GM23338 (cell line): ENCODE measurements around the gene ATF1. TPM values are rescaled to one million over a fixed set of nuclear protein-coding genes. Genes with fewer than 3 reads are reported as not detected.

Source experiments
- ATAC-seq: fragments of 200-7000 bp; cut with Tn5 transposase; 3 replicates; pipeline ENCODE4 v1.9.1; 2020
- DNase-seq: peaks from one replicate; pipeline ENCODE4 v3.0.0-alpha.2; 2015; ENCODE audit warnings: low spot score
- H2AFZ ChIP-seq: fragments of 200-600 bp; sonication (generic); 2 replicates; pipeline ENCODE4 v1.8.0; 2016; ENCODE audit warnings: antibody characterized with exemption, mild to moderate bottlenecking, moderate library complexity
- H3F3A ChIP-seq: fragments of 200-600 bp; sonication (generic); replicated peaks from 2 replicates; pipeline ENCODE4 v1.8.0; 2017; ENCODE audit warnings: antibody characterized with exemption, mixed run types, low read depth
- H3K27ac ChIP-seq: fragments of 200-600 bp; sonication (generic); 2 replicates; pipeline ENCODE4 v1.6.1; 2016; ENCODE audit warnings: low read depth
- H3K27me3 ChIP-seq: fragments of 200-600 bp; sonication (generic); 2 replicates; pipeline ENCODE4 v1.8.0; 2016; ENCODE audit warnings: mild to moderate bottlenecking, mixed run types, moderate library complexity; ENCODE audit not compliant: insufficient read depth
- H3K36me3 ChIP-seq: fragments of 200-600 bp; sonication (generic); 2 replicates; pipeline ENCODE4 v1.8.0; 2016; ENCODE audit warnings: mild to moderate bottlenecking; ENCODE audit not compliant: insufficient read depth
- H3K4me1 ChIP-seq: fragments of 200-600 bp; sonication (generic); 2 replicates; pipeline ENCODE4 v1.8.0; 2016; ENCODE audit warnings: mild to moderate bottlenecking, moderate library complexity; ENCODE audit not compliant: insufficient read depth
- H3K4me2 ChIP-seq: fragments of 200-600 bp; sonication (generic); 2 replicates; pipeline ENCODE4 v1.7.1; 2017; ENCODE audit warnings: mixed run types
- H3K4me3 ChIP-seq: fragments of 200-600 bp; sonication (generic); 2 replicates; pipeline ENCODE4 v1.6.1; 2016; ENCODE audit warnings: mixed run types
- H3K79me2 ChIP-seq: fragments of 200-600 bp; sonication (generic); replicated peaks from 2 replicates; pipeline ENCODE4 v1.8.0; 2017; ENCODE audit warnings: mild to moderate bottlenecking; ENCODE audit not compliant: insufficient read depth
- H3K9me2 ChIP-seq: fragments of 200-600 bp; sonication (generic); 2 replicates; pipeline ENCODE4 v1.8.0; 2017; ENCODE audit not compliant: insufficient read depth
- H4K20me1 ChIP-seq: fragments of 200-600 bp; sonication (generic); replicated peaks from 2 replicates; pipeline ENCODE4 v1.8.0; 2017; ENCODE audit warnings: mild to moderate bottlenecking; ENCODE audit not compliant: insufficient read depth
- H3K27ac Mint-ChIP-seq: 2 replicates; pipeline ENCODE4 v1.8.0; 2020; ENCODE audit warnings: inconsistent platforms, mild to moderate bottlenecking, moderate library complexity, mixed read lengths
- H3K27me3 Mint-ChIP-seq: 3 replicates; pipeline ENCODE4 v1.8.0; 2022; ENCODE audit warnings: low read depth, mild to moderate bottlenecking, moderate library complexity, mixed read lengths, inconsistent platforms; ENCODE audit not compliant: insufficient read depth, poor library complexity
- H3K36me3 Mint-ChIP-seq: 3 replicates; pipeline ENCODE4 v1.8.0; 2021; ENCODE audit warnings: low read depth, mild to moderate bottlenecking, inconsistent platforms, moderate library complexity, mixed read lengths
- H3K4me1 Mint-ChIP-seq: 3 replicates; pipeline ENCODE4 v1.8.0; 2020; ENCODE audit warnings: mild to moderate bottlenecking, inconsistent platforms, mixed read lengths
- H3K4me3 Mint-ChIP-seq: 3 replicates; pipeline ENCODE4 v1.8.0; 2021; ENCODE audit warnings: moderate library complexity, mild to moderate bottlenecking, inconsistent platforms, mixed read lengths
- H3K9me3 Mint-ChIP-seq: 3 replicates; pipeline ENCODE4 v1.8.0; 2020; ENCODE audit warnings: moderate library complexity, mild to moderate bottlenecking, inconsistent platforms, mixed read lengths
- CREB1 ChIP-seq: fragments of 250-450 bp; sonication (Bioruptor Pico); IDR thresholded peaks from 2 replicates; pipeline ENCODE4 v1.5.0; 2020; ENCODE audit warnings: low read depth, mild to moderate bottlenecking, moderate library complexity
- EZH2 ChIP-seq: fragments of 200-600 bp; sonication (generic); IDR thresholded peaks from one replicate; pipeline ENCODE4 v1.8.0; 2017; ENCODE audit warnings: antibody characterized with exemption, mild to moderate bottlenecking, low read depth; ENCODE audit not compliant: unreplicated experiment
- JUNB ChIP-seq: IDR thresholded peaks from one replicate; pipeline ENCODE4 v1.6.1; 2016; ENCODE audit warnings: antibody characterized with exemption; ENCODE audit not compliant: unreplicated experiment
- NANOG ChIP-seq: IDR thresholded peaks from 2 replicates; pipeline ENCODE4 v1.6.1; 2016; ENCODE audit warnings: antibody characterized with exemption, borderline replicate concordance
- POLR2AphosphoS5 ChIP-seq: IDR thresholded peaks from 2 replicates; pipeline ENCODE4 v1.6.1; 2016; ENCODE audit warnings: antibody characterized with exemption, low read depth
- STAT1 ChIP-seq: IDR thresholded peaks from one replicate; pipeline ENCODE4 v1.6.1; 2016; ENCODE audit warnings: antibody characterized with exemption; ENCODE audit not compliant: unreplicated experiment
- ZNF331 ChIP-seq: fragments of 250-450 bp; sonication (Bioruptor Pico); IDR thresholded peaks from 2 replicates; pipeline ENCODE4 v1.5.0; 2020; ENCODE audit warnings: low read depth, mild to moderate bottlenecking, moderate library complexity
- polyA plus RNA-seq: library from polyadenylated mRNA; unstranded; fragments of >200 nt; fragmentation: Nextera tagmentation; extraction: Ambion mirVana; gene quantifications from 2 replicates; pipeline ENCODE4 v1.2.1, GENCODE V29; 2016
- total RNA-seq: library from RNA; depleted of rRNA; stranded (reverse); fragments of >200 nt; shearing (Covaris generic); gene quantifications from 2 replicates; pipeline ENCODE4 v1.2.3, GENCODE V29; 2014
- TF ChIP-seq, protein P1 (sequence below): fragments of 250-450 bp; sonication (Bioruptor Pico); IDR thresholded peaks from 2 replicates; pipeline ENCODE4 v1.5.0; 2020; ENCODE audit warnings: mild to moderate bottlenecking, moderate library complexity
- TF ChIP-seq, protein P2 (sequence below), 2 experiments: fragments of 200-600 bp in 1 of 2; sonication (generic) in 1 of 2; conservative IDR thresholded peaks; 2 replicates each; pipeline versions ENCODE4 v1.5.1 to v1.6.1; 2016 to 2017; ENCODE audit warnings: antibody characterized with exemption in 2 of 2, low read depth in 2 of 2, mild to moderate bottlenecking in 2 of 2, moderate library complexity in 1 of 2

ATF1 gene
- total and polyA plus RNA-seq, 2 experiments from 2014 or later: 17.5 to 22.7 TPM

DNA sequence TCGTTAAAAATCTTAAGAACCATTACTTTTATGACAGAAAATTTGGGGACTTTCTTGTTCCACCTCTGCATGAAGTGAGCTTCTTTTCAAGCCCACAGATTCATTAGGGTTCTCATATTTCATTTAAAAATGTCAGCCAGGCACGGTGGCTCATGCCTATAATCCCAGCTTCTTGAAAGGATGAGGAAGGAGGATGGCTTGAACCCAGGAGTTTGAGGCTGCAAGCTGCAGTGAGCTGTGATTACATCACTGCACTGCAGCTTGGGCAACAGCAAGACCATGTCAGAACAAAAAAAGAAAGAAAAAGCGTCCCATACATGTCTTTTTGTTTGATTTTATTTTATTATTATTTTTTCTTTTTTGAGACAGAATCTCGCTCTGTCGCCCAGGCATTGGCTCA, 43.4 kb upstream of the ATF1 start (continued):
- TF ChIP-seq, protein P1, sequence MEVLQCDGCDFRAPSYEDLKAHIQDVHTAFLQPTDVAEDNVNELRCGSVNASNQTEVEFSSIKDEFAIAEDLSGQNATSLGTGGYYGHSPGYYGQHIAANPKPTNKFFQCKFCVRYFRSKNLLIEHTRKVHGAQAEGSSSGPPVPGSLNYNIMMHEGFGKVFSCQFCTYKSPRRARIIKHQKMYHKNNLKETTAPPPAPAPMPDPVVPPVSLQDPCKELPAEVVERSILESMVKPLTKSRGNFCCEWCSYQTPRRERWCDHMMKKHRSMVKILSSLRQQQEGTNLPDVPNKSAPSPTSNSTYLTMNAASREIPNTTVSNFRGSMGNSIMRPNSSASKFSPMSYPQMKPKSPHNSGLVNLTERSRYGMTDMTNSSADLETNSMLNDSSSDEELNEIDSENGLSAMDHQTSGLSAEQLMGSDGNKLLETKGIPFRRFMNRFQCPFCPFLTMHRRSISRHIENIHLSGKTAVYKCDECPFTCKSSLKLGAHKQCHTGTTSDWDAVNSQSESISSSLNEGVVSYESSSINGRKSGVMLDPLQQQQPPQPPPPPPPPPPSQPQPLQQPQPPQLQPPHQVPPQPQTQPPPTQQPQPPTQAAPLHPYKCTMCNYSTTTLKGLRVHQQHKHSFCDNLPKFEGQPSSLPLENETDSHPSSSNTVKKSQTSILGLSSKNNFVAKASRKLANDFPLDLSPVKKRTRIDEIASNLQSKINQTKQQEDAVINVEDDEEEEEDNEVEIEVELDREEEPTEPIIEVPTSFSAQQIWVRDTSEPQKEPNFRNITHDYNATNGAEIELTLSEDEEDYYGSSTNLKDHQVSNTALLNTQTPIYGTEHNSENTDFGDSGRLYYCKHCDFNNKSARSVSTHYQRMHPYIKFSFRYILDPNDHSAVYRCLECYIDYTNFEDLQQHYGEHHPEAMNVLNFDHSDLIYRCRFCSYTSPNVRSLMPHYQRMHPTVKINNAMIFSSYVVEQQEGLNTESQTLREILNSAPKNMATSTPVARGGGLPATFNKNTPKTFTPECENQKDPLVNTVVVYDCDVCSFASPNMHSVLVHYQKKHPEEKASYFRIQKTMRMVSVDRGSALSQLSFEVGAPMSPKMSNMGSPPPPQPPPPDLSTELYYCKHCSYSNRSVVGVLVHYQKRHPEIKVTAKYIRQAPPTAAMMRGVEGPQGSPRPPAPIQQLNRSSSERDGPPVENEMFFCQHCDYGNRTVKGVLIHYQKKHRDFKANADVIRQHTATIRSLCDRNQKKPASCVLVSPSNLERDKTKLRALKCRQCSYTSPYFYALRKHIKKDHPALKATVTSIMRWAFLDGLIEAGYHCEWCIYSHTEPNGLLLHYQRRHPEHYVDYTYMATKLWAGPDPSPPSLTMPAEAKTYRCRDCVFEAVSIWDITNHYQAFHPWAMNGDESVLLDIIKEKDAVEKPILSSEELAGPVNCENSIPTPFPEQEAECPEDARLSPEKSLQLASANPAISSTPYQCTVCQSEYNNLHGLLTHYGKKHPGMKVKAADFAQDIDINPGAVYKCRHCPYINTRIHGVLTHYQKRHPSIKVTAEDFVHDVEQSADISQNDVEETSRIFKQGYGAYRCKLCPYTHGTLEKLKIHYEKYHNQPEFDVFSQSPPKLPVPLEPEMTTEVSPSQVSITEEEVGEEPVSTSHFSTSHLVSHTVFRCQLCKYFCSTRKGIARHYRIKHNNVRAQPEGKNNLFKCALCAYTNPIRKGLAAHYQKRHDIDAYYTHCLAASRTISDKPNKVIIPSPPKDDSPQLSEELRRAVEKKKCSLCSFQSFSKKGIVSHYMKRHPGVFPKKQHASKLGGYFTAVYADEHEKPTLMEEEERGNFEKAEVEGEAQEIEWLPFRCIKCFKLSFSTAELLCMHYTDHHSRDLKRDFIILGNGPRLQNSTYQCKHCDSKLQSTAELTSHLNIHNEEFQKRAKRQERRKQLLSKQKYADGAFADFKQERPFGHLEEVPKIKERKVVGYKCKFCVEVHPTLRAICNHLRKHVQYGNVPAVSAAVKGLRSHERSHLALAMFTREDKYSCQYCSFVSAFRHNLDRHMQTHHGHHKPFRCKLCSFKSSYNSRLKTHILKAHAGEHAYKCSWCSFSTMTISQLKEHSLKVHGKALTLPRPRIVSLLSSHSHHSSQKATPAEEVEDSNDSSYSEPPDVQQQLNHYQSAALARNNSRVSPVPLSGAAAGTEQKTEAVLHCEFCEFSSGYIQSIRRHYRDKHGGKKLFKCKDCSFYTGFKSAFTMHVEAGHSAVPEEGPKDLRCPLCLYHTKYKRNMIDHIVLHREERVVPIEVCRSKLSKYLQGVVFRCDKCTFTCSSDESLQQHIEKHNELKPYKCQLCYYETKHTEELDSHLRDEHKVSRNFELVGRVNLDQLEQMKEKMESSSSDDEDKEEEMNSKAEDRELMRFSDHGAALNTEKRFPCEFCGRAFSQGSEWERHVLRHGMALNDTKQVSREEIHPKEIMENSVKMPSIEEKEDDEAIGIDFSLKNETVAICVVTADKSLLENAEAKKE (CRISPR knock-in tag): no peak
- TF ChIP-seq EZH2: no peak

DNA sequence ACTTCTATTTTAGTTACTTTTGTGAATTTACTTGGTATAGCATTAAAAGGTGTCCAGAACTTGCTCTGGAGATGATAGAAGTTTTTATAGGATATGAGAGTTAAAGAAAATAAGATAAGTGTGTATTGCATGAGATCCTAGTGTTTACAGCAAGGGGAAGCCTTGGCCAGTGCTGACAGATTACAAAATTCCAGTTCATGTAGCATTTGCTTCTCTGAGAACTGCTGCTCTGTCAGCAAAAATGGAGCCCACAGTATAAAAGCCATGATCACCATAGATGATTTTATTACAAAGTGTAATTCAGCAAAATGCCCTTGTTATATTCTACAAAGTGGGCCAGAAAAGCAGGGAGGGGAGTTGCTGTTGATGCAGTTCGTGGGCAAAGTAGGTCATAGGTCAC, 40.0 kb upstream of the ATF1 start:
- no peaks in the 10 kb centered on the region for H3K9me2 ChIP-seq
- no peak overlapping the region for H3K27ac ChIP-seq
- H3K36me3 Mint-ChIP-seq: peaks cover 43% of the 10 kb centered on the region
- H3K79me2 ChIP-seq: no peaks in the 10 kb centered on the region
- no peaks in the 10 kb centered on the region for H3K4me1 ChIP-seq
- DNase-seq (no peak), ATAC-seq (no peak)
- H3K9me3 Mint-ChIP-seq: no peaks in the 10 kb centered on the region
- no peaks in the 10 kb centered on the region for H3K4me1 Mint-ChIP-seq
- H3F3A ChIP-seq: no peaks in the 10 kb centered on the region
- no peak overlapping the region for H3K4me2 ChIP-seq
- no peaks in the 10 kb centered on the region for H3K27me3 Mint-ChIP-seq
- H4K20me1 ChIP-seq: no peaks in the 10 kb centered on the region
- no peak overlapping the region for H3K27ac Mint-ChIP-seq
- no peaks in the 10 kb centered on the region for H3K27me3 ChIP-seq
- peaks cover 21% of the 10 kb centered on the region for H3K36me3 ChIP-seq
- H3K4me3 ChIP-seq: no peak overlapping the region
- no peak overlapping the region for H2AFZ ChIP-seq
- H3K4me3 Mint-ChIP-seq: no peak overlapping the region
- TF ChIP-seq ZNF331 (CRISPR knock-in tag): no peak
- no peak for TF ChIP-seq STAT1
- TF ChIP-seq, protein P1 (CRISPR knock-in tag): no peak
- TF ChIP-seq, protein P2, sequence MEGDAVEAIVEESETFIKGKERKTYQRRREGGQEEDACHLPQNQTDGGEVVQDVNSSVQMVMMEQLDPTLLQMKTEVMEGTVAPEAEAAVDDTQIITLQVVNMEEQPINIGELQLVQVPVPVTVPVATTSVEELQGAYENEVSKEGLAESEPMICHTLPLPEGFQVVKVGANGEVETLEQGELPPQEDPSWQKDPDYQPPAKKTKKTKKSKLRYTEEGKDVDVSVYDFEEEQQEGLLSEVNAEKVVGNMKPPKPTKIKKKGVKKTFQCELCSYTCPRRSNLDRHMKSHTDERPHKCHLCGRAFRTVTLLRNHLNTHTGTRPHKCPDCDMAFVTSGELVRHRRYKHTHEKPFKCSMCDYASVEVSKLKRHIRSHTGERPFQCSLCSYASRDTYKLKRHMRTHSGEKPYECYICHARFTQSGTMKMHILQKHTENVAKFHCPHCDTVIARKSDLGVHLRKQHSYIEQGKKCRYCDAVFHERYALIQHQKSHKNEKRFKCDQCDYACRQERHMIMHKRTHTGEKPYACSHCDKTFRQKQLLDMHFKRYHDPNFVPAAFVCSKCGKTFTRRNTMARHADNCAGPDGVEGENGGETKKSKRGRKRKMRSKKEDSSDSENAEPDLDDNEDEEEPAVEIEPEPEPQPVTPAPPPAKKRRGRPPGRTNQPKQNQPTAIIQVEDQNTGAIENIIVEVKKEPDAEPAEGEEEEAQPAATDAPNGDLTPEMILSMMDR (conservative IDR thresholded peaks at IDR 0.05; ENCODE audit: low read depth in 2 of 2): no peak
- TF ChIP-seq POLR2AphosphoS5: no peak
- no peak for TF ChIP-seq NANOG
- no peak for TF ChIP-seq CREB1 (CRISPR knock-in tag)
- TF ChIP-seq JUNB: no peak
